GM19193 (cell line): Measurements from ENCODE around the gene TAF4.

Source experiments
- POLR2A ChIP-seq: IDR thresholded peaks from 4 replicates; pipeline ENCODE4 v1.6.1; 2011; ENCODE audit not compliant: insufficient read depth, insufficient read length; ENCODE audit errors: extremely low read depth

The TAF4 gene

GRCh38 chr20:62011938-62012534, 53.6 kb downstream of the TAF4 start:
- no peak for TF ChIP-seq POLR2A

DNA sequence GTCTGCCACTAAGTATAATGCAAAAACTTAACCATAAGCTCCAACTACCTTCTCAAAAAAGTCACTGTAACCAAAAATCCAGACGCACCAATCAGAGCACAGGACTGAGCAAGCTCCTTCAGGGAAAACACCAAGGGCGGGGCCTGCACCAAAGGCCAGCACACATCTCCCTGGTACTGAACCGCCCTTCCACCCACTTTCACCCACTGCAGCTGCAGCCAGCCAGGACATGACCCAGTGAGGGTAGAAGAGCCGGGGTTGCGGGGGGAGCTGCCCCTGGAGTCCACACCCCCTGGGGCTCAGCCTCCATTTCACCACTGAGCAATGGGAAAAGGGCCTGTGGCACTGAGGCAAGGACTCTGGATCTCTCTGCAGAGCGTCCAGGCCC, 54.3 kb downstream of the TAF4 start:
- no peak for TF ChIP-seq POLR2A

- TF ChIP-seq POLR2A, result no peak
These were observed 54.9 kb downstream of the TAF4 start for GRCh38 chr20:62010551-62011402.

DNA sequence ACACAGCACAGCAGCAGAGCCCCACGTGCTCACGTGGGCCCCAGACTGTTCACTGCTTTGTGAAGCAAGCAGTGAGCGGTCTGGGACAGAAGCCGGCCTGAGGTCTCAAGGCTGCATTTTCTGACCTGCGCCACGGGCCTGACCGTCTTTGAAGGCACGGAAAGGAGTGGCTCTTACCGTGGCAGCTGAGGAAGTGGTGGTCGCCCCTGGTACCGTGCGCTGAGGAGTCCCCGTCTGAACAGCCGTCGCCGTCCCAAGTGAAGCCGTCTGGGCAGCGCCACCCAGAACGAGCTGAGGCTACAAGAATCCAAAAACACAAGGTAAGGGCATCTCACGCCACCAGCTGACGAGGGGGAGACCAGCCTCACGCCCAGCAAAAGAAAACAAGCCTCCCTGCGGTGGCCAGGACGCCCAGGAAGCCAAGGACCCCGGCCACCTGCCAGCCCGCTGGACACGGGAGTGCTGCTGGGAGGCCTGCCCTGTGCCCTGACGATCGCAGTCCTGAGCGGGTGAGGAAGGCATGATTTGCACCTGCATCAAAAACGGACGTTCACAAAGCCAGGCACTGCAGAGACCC, 55.7 kb downstream of the TAF4 start:
- TF ChIP-seq POLR2A, result no peak

DNA sequence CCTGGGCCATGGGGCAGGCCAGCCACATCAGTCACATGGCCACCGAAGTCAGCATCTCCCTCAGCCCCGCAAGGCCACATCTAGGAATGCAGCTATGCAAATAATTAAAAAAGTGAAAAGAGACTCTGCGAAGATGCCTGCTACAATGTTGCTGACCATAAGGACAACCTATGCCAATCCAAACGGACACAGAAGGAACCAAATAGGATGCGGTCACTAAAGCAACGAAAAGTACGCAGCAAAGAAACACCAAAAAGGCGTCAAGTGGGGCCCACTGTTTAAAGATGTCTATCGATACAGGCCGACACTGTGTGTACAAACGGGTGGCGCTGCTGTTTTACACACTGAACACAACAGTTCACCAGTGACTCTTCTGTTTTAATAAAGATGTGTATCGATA, 56.4 kb downstream of the TAF4 start:
- TF ChIP-seq POLR2A, result no peak

DNA sequence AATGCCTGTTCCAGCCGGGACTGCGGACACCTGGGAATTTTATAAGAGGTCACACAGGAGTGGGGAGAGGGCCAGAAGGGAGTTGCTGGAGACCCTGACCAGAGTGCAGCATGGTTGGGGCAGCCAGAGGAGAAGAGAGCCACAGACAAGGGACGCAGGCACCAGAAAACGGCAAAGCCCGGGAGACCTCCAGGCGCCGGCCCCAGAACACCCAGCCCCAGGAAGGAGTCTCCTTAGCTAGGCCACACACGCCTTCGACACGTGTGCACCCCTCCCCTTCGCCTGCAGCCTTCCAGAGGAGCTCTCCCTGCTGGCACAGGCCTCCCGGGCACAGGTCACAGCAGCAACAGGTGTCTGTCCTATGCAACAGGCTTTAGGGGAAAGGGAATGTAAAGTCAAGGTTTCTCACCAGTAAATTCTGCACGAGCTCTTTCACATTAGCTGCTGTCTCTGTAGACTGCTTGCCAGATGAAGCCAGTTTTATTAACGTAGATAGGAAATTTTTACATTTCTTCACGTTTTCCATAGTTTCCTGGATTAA, 57.0 kb downstream of the TAF4 start:
- no peak for TF ChIP-seq POLR2A

GRCh38 chr20:62007127-62007647, 58.5 kb downstream of the TAF4 start:
- TF ChIP-seq POLR2A, result no peak

DNA sequence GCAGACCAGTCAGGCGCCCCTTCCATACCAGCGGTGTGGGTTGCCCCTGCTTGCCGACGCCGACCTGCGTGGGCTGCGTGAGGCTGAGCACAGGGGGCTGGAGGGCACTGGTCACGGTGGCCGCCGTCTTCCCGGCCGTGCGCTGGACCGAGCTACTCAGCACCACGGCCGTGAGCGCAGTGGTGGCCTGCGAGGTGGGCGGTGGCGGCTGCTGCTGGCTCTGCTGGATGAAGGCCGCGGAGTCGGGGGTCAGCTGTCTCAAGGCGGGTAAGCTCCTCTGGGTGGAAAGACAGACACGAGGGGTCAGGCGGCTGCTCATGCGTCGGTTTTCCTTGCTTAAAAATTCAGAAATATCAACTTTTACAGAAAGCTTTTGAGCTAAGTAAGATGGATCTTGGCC, 59.2 kb downstream of the TAF4 start:
- TF ChIP-seq POLR2A, result no peak

GRCh38 chr20:62004614-62005013, 61.1 kb downstream of the TAF4 start:
- no peak for TF ChIP-seq POLR2A

GRCh38 chr20:62003567-62004405, 61.9 kb downstream of the TAF4 start:
- TF ChIP-seq POLR2A, result no peak

- no peak for TF ChIP-seq POLR2A
These were observed 62.7 kb downstream of the TAF4 start for GRCh38 chr20:62002882-62003480.

DNA sequence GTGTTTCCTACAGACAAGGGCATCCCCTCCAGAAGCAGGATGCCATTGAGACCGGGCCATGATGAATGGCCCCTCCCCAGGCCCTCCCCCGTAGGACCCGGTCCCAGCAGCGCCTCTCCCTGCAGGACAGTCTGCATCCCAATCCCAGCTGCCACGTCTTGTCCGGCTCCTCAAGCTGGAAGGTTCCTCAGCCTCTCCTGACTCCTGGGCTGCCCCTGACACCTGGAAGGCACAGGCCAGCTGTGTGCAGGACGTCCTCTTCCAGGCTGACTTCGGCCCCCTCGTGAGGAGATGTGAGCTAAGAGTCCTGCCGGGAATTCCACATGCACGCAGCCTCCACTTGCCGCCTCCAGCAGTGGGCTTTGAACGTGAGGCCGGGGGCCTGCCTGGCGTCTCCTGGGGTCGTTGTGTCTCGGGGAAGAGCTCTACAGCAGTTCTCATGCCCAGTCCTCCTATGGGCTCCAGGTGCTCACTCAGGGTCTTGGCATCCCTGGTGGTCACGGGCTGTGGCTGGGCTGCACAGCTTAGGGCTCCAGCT, 64.4 kb downstream of the TAF4 start:
- TF ChIP-seq POLR2A, result no peak

GRCh38 chr20:61998343-61999121, 67.1 kb downstream of the TAF4 start:
- no peak for TF ChIP-seq POLR2A
